ENCODE measurements around the gene KLK10.

The KLK10 gene

GRCh38 chr19:51043497-51043896, 24.0 kb upstream of the KLK10 start:
- H3K4me3 ChIP-seq (ENCODE audit: low read length): no peak overlapping the region
- no peaks in the 10 kb centered on the region for H3K9me3 ChIP-seq (ENCODE audit: control insufficient read depth, low read length)
- H3K27me3 ChIP-seq (replicated peaks; ENCODE audit: control insufficient read depth, insufficient read depth, low read length): peaks cover 5% of the 10 kb centered on the region
- H3K9ac ChIP-seq (ENCODE audit: low read length): no peak overlapping the region
- no peak for DNase-seq (ENCODE audit: low read depth)
- no peaks in the 10 kb centered on the region for H3K36me3 ChIP-seq (ENCODE audit: control insufficient read depth, insufficient read depth, low read length, severe bottlenecking)
- H3K4me1 ChIP-seq (ENCODE audit: control insufficient read depth, insufficient read depth, low read length): no peaks in the 10 kb centered on the region

- Histone ChIP-seq H3K27me3 (replicated peaks; ENCODE audit: control insufficient read depth, insufficient read depth, low read length) (peaks cover under 1% of the 10 kb centered on the region), H3K36me3 (ENCODE audit: control insufficient read depth, insufficient read depth, low read length, severe bottlenecking) (no peaks in the 10 kb centered on the region), H3K9ac (ENCODE audit: low read length) (no peak overlapping the region), H3K4me1 (ENCODE audit: control insufficient read depth, insufficient read depth, low read length) (no peaks in the 10 kb centered on the region), H3K4me3 (ENCODE audit: low read length) (no peak overlapping the region), H3K9me3 (ENCODE audit: control insufficient read depth, low read length) (no peaks in the 10 kb centered on the region)
- no peak for DNase-seq (ENCODE audit: low read depth)
These were observed 20.6 kb upstream of the KLK10 start for GRCh38 chr19:51040151-51040550.

GRCh38 chr19:51036519-51036918, 17.0 kb upstream of the KLK10 start:
- Histone ChIP-seq H3K4me1 (ENCODE audit: control insufficient read depth, insufficient read depth, low read length) (no peaks in the 10 kb centered on the region), H3K9me3 (ENCODE audit: control insufficient read depth, low read length) (no peaks in the 10 kb centered on the region), H3K27me3 (replicated peaks; ENCODE audit: control insufficient read depth, insufficient read depth, low read length) (peaks cover 9% of the 10 kb centered on the region), H3K4me3 (ENCODE audit: low read length) (no peak overlapping the region), H3K9ac (ENCODE audit: low read length) (no peak overlapping the region), H3K36me3 (ENCODE audit: control insufficient read depth, insufficient read depth, low read length, severe bottlenecking) (no peaks in the 10 kb centered on the region)
- DNase-seq (ENCODE audit: low read depth): no peak

- Histone ChIP-seq H3K4me1 (ENCODE audit: control insufficient read depth, insufficient read depth, low read length) (no peaks in the 10 kb centered on the region), H3K9me3 (ENCODE audit: control insufficient read depth, low read length) (no peaks in the 10 kb centered on the region), H3K27me3 (replicated peaks; ENCODE audit: control insufficient read depth, insufficient read depth, low read length) (peaks cover 16% of the 10 kb centered on the region), H3K36me3 (ENCODE audit: control insufficient read depth, insufficient read depth, low read length, severe bottlenecking) (no peaks in the 10 kb centered on the region), H3K4me3 (ENCODE audit: low read length) (no peak within 1 kb of the TSS), H3K9ac (ENCODE audit: low read length) (no peak within 1 kb of the TSS)
- no peak for DNase-seq (ENCODE audit: low read depth)
These were observed 15.2 kb upstream of the KLK10 start, which contains the start of gene KLK12 for GRCh38 chr19:51034704-51035103. KLK12 (minus strand) TSS chr19:51035002; CDS start chr19:51034621, 381 bp downstream.

- no peak for DNase-seq (ENCODE audit: low read depth)
- Histone ChIP-seq H3K27me3 (replicated peaks; ENCODE audit: control insufficient read depth, insufficient read depth, low read length) (peaks cover 30% of the 10 kb centered on the region), H3K36me3 (ENCODE audit: control insufficient read depth, insufficient read depth, low read length, severe bottlenecking) (no peaks in the 10 kb centered on the region), H3K9me3 (ENCODE audit: control insufficient read depth, low read length) (no peaks in the 10 kb centered on the region), H3K9ac (ENCODE audit: low read length) (no peak overlapping the region), H3K4me1 (ENCODE audit: control insufficient read depth, insufficient read depth, low read length) (no peaks in the 10 kb centered on the region), H3K4me3 (ENCODE audit: low read length) (no peak overlapping the region)
These were observed 12.3 kb upstream of the KLK10 start for GRCh38 chr19:51031880-51032225.

- no peaks in the 10 kb centered on the region for H3K36me3 ChIP-seq (ENCODE audit: control insufficient read depth, insufficient read depth, low read length, severe bottlenecking)
- no peak overlapping the region for H3K4me3 ChIP-seq (ENCODE audit: low read length)
- no peak overlapping the region for H3K9ac ChIP-seq (ENCODE audit: low read length)
- peaks cover 30% of the 10 kb centered on the region for H3K27me3 ChIP-seq (replicated peaks; ENCODE audit: control insufficient read depth, insufficient read depth, low read length)
- H3K9me3 ChIP-seq (ENCODE audit: control insufficient read depth, low read length): no peaks in the 10 kb centered on the region
- H3K4me1 ChIP-seq (ENCODE audit: control insufficient read depth, insufficient read depth, low read length): no peaks in the 10 kb centered on the region
- DNase-seq (ENCODE audit: low read depth): no peak
These were observed 11.8 kb upstream of the KLK10 start for GRCh38 chr19:51031220-51031879.

- Histone ChIP-seq H3K4me3 (ENCODE audit: low read length) (no peak overlapping the region), H3K27me3 (replicated peaks; ENCODE audit: control insufficient read depth, insufficient read depth, low read length) (peaks cover 35% of the 10 kb centered on the region), H3K36me3 (ENCODE audit: control insufficient read depth, insufficient read depth, low read length, severe bottlenecking) (no peaks in the 10 kb centered on the region), H3K9ac (ENCODE audit: low read length) (no peak overlapping the region), H3K4me1 (ENCODE audit: control insufficient read depth, insufficient read depth, low read length) (no peaks in the 10 kb centered on the region), H3K9me3 (ENCODE audit: control insufficient read depth, low read length) (no peaks in the 10 kb centered on the region)
- DNase-seq (ENCODE audit: low read depth): no peak
These were observed 11.1 kb upstream of the KLK10 start for GRCh38 chr19:51030631-51031030.

- H3K9ac ChIP-seq (ENCODE audit: low read length): no peak overlapping the region
- H3K4me1 ChIP-seq (ENCODE audit: control insufficient read depth, insufficient read depth, low read length): no peaks in the 10 kb centered on the region
- no peaks in the 10 kb centered on the region for H3K9me3 ChIP-seq (ENCODE audit: control insufficient read depth, low read length)
- no peak overlapping the region for H3K4me3 ChIP-seq (ENCODE audit: low read length)
- peaks cover 39% of the 10 kb centered on the region for H3K27me3 ChIP-seq (replicated peaks; ENCODE audit: control insufficient read depth, insufficient read depth, low read length)
- no peaks in the 10 kb centered on the region for H3K36me3 ChIP-seq (ENCODE audit: control insufficient read depth, insufficient read depth, low read length, severe bottlenecking)
- no peak for DNase-seq (ENCODE audit: low read depth)
These were observed 10.2 kb upstream of the KLK10 start for GRCh38 chr19:51029718-51030117.

- H3K4me3 ChIP-seq (ENCODE audit: low read length): no peak overlapping the region
- DNase-seq (ENCODE audit: low read depth): no peak
- no peaks in the 10 kb centered on the region for H3K36me3 ChIP-seq (ENCODE audit: control insufficient read depth, insufficient read depth, low read length, severe bottlenecking)
- no peaks in the 10 kb centered on the region for H3K4me1 ChIP-seq (ENCODE audit: control insufficient read depth, insufficient read depth, low read length)
- H3K27me3 ChIP-seq (replicated peaks; ENCODE audit: control insufficient read depth, insufficient read depth, low read length): peaks cover 38% of the 10 kb centered on the region
- no peak overlapping the region for H3K9ac ChIP-seq (ENCODE audit: low read length)
- H3K9me3 ChIP-seq (ENCODE audit: control insufficient read depth, low read length): no peaks in the 10 kb centered on the region
These were observed 8.4 kb upstream of the KLK10 start for GRCh38 chr19:51027873-51028272.

- Histone ChIP-seq H3K4me1 (ENCODE audit: control insufficient read depth, insufficient read depth, low read length) (no peaks in the 10 kb centered on the region), H3K9ac (ENCODE audit: low read length) (no peak overlapping the region), H3K4me3 (ENCODE audit: low read length) (no peak overlapping the region), H3K27me3 (replicated peaks; ENCODE audit: control insufficient read depth, insufficient read depth, low read length) (peaks cover 44% of the 10 kb centered on the region), H3K36me3 (ENCODE audit: control insufficient read depth, insufficient read depth, low read length, severe bottlenecking) (no peaks in the 10 kb centered on the region), H3K9me3 (ENCODE audit: control insufficient read depth, low read length) (no peaks in the 10 kb centered on the region)
- DNase-seq (ENCODE audit: low read depth): no peak
These were observed 7.8 kb upstream of the KLK10 start for GRCh38 chr19:51027126-51027806.

GRCh38 chr19:51026554-51026831, 7.0 kb upstream of the KLK10 start, which contains the start of gene KLK11:
KLK11 (minus strand) TSS chr19:51026616; CDS start chr19:51025631, 985 bp downstream.
- Histone ChIP-seq H3K9ac (ENCODE audit: low read length) (no peak within 1 kb of the TSS), H3K36me3 (ENCODE audit: control insufficient read depth, insufficient read depth, low read length, severe bottlenecking) (no peaks in the 10 kb centered on the region), H3K4me3 (ENCODE audit: low read length) (no peak within 1 kb of the TSS), H3K4me1 (ENCODE audit: control insufficient read depth, insufficient read depth, low read length) (no peaks in the 10 kb centered on the region), H3K27me3 (replicated peaks; ENCODE audit: control insufficient read depth, insufficient read depth, low read length) (peaks cover 44% of the 10 kb centered on the region), H3K9me3 (ENCODE audit: control insufficient read depth, low read length) (no peaks in the 10 kb centered on the region)
- DNase-seq (ENCODE audit: low read depth): no peak
